Keratinocyte (primary cell): ENCODE measurements around the gene NF1. TPM values are rescaled to one million over a fixed set of nuclear protein-coding genes. Genes with fewer than 3 reads are reported as not detected.
"Not testable (repeated sequence)": the region's sequence is repeated elsewhere in the genome, so short reads cannot be mapped to it uniquely, and the experiment has no call there.

Experiments used
- DNase-seq: peaks from one replicate; pipeline ENCODE4 v3.0.0-alpha.2; 2011; ENCODE audit warnings: low read depth, missing footprints, low spot score
- FAIRE-seq: peaks from 2 replicates; lab custom pipeline; 2011; peaks lifted over from hg19 to GRCh38; lab: Jason Lieb, UNC
- H2AFZ ChIP-seq: 2 replicates; pipeline ENCODE4 v1.6.0; 2012; ENCODE audit warnings: low read length, control low read depth, inconsistent platforms; ENCODE audit not compliant: control insufficient read depth
- H3K27ac ChIP-seq: 2 replicates; pipeline ENCODE4 v1.5.1; 2011; ENCODE audit warnings: low read length; ENCODE audit not compliant: control insufficient read depth, insufficient read depth
- H3K27me3 ChIP-seq: 3 replicates; pipeline ENCODE4 v1.6.0; 2011; ENCODE audit warnings: low read length; ENCODE audit not compliant: control insufficient read depth, insufficient read depth; ENCODE audit errors: extremely low read depth
- H3K36me3 ChIP-seq, 2 experiments: 2 replicates in 1 of 2; 3 replicates in 1 of 2; pipeline ENCODE4 v1.5.1; 2011; ENCODE audit warnings: low read length in 2 of 2, mild to moderate bottlenecking in 1 of 2; ENCODE audit not compliant: control insufficient read depth in 2 of 2, insufficient read depth in 2 of 2; ENCODE audit errors: extremely low read depth in 1 of 2
- H3K4me1 ChIP-seq: 3 replicates; pipeline ENCODE4 v1.5.1; 2011; ENCODE audit warnings: low read length; ENCODE audit not compliant: control insufficient read depth, insufficient read depth; ENCODE audit errors: extremely low read depth
- H3K4me2 ChIP-seq: 3 replicates; pipeline ENCODE4 v1.6.0; 2011; ENCODE audit warnings: low read depth, low read length; ENCODE audit not compliant: control insufficient read depth, insufficient read depth; ENCODE audit errors: extremely low read depth
- H3K4me3 ChIP-seq, 3 experiments: fragments of 200-600 bp in 1 of 3; sonication (generic) in 1 of 3; 2 replicates in 2 of 3; 3 replicates in 1 of 3; pipeline ENCODE4 v1.5.1; 2011 to 2016; ENCODE audit warnings: low read length in 3 of 3, mild to moderate bottlenecking in 3 of 3, control low read depth in 2 of 3, inconsistent platforms in 1 of 3, low read depth in 1 of 3, mixed read lengths in 1 of 3, mixed run types in 1 of 3, moderate library complexity in 1 of 3; ENCODE audit not compliant: control insufficient read depth in 2 of 3, insufficient read depth in 2 of 3; ENCODE audit errors: extremely low read depth in 1 of 3
- H3K79me2 ChIP-seq: 2 replicates; pipeline ENCODE4 v1.6.0; 2012; ENCODE audit warnings: low read length; ENCODE audit not compliant: control insufficient read depth, insufficient read depth
- H3K9ac ChIP-seq: 3 replicates; pipeline ENCODE4 v1.6.0; 2011; ENCODE audit warnings: low read length; ENCODE audit not compliant: control insufficient read depth, insufficient read depth; ENCODE audit errors: extremely low read depth
- H3K9me1 ChIP-seq: 3 replicates; pipeline ENCODE4 v1.6.0; 2011; ENCODE audit warnings: low read length; ENCODE audit not compliant: control insufficient read depth, insufficient read depth; ENCODE audit errors: extremely low read depth
- H3K9me3 ChIP-seq: 2 replicates; pipeline ENCODE4 v1.5.1; 2012; ENCODE audit warnings: low read depth, low read length; ENCODE audit not compliant: control insufficient read depth
- H4K20me1 ChIP-seq: 3 replicates; pipeline ENCODE4 v1.6.0; 2011; ENCODE audit warnings: low read length; ENCODE audit not compliant: control insufficient read depth, insufficient read depth; ENCODE audit errors: extremely low read depth
- EZH2 ChIP-seq: IDR thresholded peaks from one replicate; pipeline ENCODE4 v1.6.1; 2012; ENCODE audit warnings: inconsistent platforms, mild to moderate bottlenecking, low read length, moderate library complexity
- dilution Hi-C: fragments of 300-500 bp; cut with MboI; formaldehyde crosslinking; loops from one replicate; pipeline ENCODE4 v1.7.0; 2020; ENCODE audit warnings: low sequenced_read_pairs; ENCODE audit not compliant: extremely low pct_ligation_motif_present
- polyA plus RNA-seq, 5 experiments: library from polyadenylated mRNA; depleted of rRNA in 3 of 5; stranded (reverse) in 3 of 5; stranded (forward) in 1 of 5; unstranded in 1 of 5; fragments of >200 nt; gene quantifications; 1 replicate in 1 of 5; 2 replicates in 3 of 5; 3 replicates in 1 of 5; pipeline versions ENCODE4 v1.2.1 to v1.2.3, GENCODE V29; 2011 to 2012; ENCODE audit warnings: missing spikeins in 2 of 5, low read depth in 1 of 5, low replicate concordance in 1 of 5
- TF ChIP-seq, protein P1 (sequence below), 3 experiments: IDR thresholded peaks in 1 of 3; conservative IDR thresholded peaks in 1 of 3; optimal IDR thresholded peaks in 1 of 3; 2 replicates in 2 of 3; 3 replicates in 1 of 3; pipeline versions ENCODE3 to v1.5.1; 2011; ENCODE audit warnings: low read length in 3 of 3, mild to moderate bottlenecking in 3 of 3, moderate library complexity in 2 of 3, control low read depth in 1 of 3, inconsistent platforms in 1 of 3; ENCODE audit not compliant: insufficient read depth in 2 of 3; ENCODE audit errors: extremely low read depth in 1 of 3

Gene NF1
- polyA plus RNA-seq, 1 donor (not counting 4 experiments of a cell fraction or from before 2014, with no cell fraction given), result 26.7 TPM

DNA sequence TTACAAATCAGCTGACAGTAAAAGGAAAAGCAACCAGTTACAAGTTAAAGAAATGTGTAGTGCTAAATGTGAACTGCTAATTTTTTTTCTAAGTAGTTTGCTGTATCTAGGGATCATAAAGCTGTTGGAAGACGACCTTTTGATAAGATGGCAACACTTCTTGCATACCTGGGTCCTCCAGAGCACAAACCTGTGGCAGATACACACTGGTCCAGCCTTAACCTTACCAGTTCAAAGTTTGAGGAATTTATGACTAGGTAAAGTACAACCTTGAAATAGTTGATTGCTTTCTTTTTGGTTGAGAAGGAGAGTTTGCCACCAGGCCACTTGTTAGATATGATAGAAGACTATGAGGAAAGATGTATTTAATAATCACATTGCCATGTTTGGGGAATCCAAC is 166.8 kb downstream of the NF1 start:
- TF ChIP-seq, protein P1, sequence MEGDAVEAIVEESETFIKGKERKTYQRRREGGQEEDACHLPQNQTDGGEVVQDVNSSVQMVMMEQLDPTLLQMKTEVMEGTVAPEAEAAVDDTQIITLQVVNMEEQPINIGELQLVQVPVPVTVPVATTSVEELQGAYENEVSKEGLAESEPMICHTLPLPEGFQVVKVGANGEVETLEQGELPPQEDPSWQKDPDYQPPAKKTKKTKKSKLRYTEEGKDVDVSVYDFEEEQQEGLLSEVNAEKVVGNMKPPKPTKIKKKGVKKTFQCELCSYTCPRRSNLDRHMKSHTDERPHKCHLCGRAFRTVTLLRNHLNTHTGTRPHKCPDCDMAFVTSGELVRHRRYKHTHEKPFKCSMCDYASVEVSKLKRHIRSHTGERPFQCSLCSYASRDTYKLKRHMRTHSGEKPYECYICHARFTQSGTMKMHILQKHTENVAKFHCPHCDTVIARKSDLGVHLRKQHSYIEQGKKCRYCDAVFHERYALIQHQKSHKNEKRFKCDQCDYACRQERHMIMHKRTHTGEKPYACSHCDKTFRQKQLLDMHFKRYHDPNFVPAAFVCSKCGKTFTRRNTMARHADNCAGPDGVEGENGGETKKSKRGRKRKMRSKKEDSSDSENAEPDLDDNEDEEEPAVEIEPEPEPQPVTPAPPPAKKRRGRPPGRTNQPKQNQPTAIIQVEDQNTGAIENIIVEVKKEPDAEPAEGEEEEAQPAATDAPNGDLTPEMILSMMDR (optimal IDR thresholded peaks at IDR 0.05 in 1 of 3, IDR thresholded peaks at IDR 0.05 in 1 of 3, conservative IDR thresholded peaks at IDR 0.05 in 1 of 3; ENCODE audit: extremely low read depth in 1 of 3, insufficient read depth in 2 of 3, low read length in 3 of 3), result no peak
- no peak for TF ChIP-seq EZH2
- Histone ChIP-seq H3K36me3 (peaks cover 5 to 7% of the 10 kb centered on the region in 2 experiments), H3K27ac (no peak overlapping the region), H3K9me1 (no peaks in the 10 kb centered on the region), H2AFZ (no peak overlapping the region), H3K4me1 (no peaks in the 10 kb centered on the region), H3K9ac (no peak overlapping the region), H3K4me2 (no peak overlapping the region), H3K27me3 (no peaks in the 10 kb centered on the region), H3K9me3 (no peaks in the 10 kb centered on the region), H3K79me2 (no peaks in the 10 kb centered on the region), H3K4me3 (no peak overlapping the region), H4K20me1 (no peaks in the 10 kb centered on the region)
- no peak for FAIRE-seq
- no peak for DNase-seq
- dilution Hi-C loops, result no loop called here

GRCh38 chr17:31262923-31263322 is 168.1 kb downstream of the NF1 start:
- H3K79me2 ChIP-seq, H3K9me3 ChIP-seq, H3K4me1 ChIP-seq, dilution Hi-C loops, DNase-seq, H3K4me3 ChIP-seq, H3K27me3 ChIP-seq, FAIRE-seq, H3K9me1 ChIP-seq, H2AFZ ChIP-seq, H3K9ac ChIP-seq, H3K27ac ChIP-seq, H3K4me2 ChIP-seq, H4K20me1 ChIP-seq: not testable (repeated sequence)
- H3K36me3 ChIP-seq, result peaks cover 7 to 12% of the 10 kb centered on the region in 2 experiments

GRCh38 chr17:31266042-31266441 is 171.3 kb downstream of the NF1 start:
- FAIRE-seq (peak; percentile 39), DNase-seq (no peak)
- Histone ChIP-seq H3K9me1 (no peaks in the 10 kb centered on the region), H3K79me2 (no peaks in the 10 kb centered on the region), H4K20me1 (no peaks in the 10 kb centered on the region), H3K9me3 (no peaks in the 10 kb centered on the region), H3K27me3 (no peaks in the 10 kb centered on the region), H3K27ac (no peak overlapping the region), H3K9ac (no peak overlapping the region), H3K4me3 (no peak overlapping the region), H3K4me2 (no peak overlapping the region), H3K36me3 (peaks cover 6 to 7% of the 10 kb centered on the region in 2 experiments), H3K4me1 (peaks cover 20% of the 10 kb centered on the region), H2AFZ (no peak overlapping the region)
- TF ChIP-seq EZH2, result no peak
- TF ChIP-seq, protein P1 (optimal IDR thresholded peaks at IDR 0.05 in 1 of 3, IDR thresholded peaks at IDR 0.05 in 1 of 3, conservative IDR thresholded peaks at IDR 0.05 in 1 of 3; ENCODE audit: extremely low read depth in 1 of 3, insufficient read depth in 2 of 3, low read length in 3 of 3), result peak in 1 of 3 experiments; percentile 16
- dilution Hi-C loops, result no loop called here
